HG02623 (cell line): ENCODE results near the gene RASGRF1.
"Not testable (repeated sequence)": the region's sequence is repeated elsewhere in the genome, so short reads cannot be mapped to it uniquely, and the experiment has no call there.

Source experiments
- ATAC-seq: cut with Tn5 transposase; IDR thresholded peaks from one replicate; pipeline ENCODE4 v1.9.1; 2021; ENCODE audit warnings: moderate library complexity; ENCODE audit not compliant: unreplicated experiment

RASGRF1 gene

DNA sequence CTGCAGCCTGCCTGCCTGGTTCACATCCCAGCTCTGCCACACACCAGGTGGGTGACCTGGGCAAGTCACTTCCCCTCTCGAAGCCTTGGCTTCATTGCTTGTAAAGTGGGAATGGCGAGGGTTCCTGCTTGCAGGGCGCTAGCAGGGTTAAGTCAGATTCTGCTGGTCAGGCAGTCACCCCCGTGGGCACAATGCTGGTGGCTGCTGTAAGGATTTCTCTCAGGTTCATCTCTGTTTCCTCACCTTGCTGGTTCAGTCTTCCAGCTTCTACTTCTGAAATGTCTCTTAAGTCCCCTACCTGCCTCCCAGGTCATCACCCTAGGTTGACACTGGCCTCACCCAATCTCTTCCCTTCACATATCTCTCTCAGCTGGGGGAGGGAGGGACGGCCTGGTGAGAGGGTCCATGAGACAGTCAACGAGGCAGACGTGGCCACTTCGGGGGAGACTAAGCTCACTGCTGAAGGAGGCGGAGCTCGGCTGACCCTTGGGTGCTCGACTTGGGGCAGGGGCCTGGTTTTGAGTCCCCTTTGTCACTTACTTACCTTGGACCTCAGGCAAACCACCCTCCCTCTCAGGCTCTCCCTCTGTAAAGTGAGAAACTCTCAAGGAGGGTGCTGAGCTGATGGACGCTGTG, 157.3 kb downstream of the RASGRF1 start:
- ATAC-seq, result no peak

DNA sequence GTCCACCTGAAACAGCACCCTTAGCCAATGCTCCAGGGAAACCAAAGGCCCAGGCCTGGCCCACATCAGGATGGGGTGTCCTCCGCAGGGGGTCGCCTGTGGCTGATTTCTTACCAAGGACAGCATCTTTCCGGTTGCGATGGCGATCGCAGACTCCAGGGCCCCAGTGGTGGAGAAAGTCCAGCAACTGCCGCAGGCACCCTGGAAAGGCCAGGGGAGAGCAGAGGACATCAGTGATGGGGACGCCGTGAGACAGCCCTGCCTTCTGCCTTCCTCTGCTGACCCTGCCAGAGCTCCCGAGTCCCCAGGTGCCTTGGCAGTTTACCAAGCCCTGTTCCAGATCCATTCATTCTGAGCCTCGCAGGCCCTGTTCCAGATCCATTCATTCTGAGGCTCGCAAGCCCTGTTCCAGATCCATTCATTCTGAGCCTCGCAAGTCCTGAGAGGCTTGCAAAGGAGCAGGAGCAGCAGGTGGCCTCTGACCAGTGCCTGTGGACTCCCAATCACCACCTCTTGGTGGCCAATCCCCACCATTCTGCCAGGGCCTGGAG, 158.2 kb downstream of the RASGRF1 start:
- ATAC-seq, result no peak

DNA sequence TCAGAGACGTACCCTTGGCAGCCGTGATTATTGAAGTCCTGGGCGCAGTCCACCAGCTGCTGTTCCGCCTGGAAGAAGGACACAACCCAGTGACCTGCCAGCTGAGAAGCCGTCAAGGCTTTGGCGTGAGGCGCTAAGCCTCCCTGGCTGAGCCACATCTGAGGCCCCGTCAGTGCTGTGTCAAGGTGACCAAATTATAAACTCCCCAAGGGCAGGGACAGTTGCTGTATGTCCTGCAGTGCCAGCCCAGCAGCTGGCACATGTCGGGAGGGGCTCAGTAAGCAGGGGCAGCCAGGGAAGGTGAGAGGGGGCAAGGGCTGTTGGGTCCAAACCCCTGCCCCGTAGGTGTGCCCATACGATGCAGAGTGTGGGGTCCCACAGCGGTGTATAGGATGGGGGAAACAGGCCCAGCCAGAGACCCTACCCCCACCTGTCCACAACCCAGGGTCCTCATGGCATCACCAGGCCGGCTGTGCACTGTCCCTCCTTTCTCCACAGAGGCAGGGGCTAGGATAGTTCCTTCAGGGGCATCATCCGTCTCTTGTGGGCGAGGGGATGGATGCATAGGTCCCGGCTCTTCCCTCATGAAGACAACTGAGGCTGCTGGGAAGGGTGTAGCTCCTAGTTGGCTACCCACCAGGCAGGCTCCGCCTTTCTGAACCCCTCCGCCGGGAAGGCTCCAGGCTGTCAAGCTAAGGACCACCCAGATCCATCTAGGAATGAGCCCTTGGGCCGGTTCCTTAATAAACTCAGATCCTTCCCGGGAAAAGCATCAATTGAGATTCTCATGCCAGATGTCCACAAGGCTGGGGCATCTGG, 158.9 kb downstream of the RASGRF1 start:
- no peak for ATAC-seq

DNA sequence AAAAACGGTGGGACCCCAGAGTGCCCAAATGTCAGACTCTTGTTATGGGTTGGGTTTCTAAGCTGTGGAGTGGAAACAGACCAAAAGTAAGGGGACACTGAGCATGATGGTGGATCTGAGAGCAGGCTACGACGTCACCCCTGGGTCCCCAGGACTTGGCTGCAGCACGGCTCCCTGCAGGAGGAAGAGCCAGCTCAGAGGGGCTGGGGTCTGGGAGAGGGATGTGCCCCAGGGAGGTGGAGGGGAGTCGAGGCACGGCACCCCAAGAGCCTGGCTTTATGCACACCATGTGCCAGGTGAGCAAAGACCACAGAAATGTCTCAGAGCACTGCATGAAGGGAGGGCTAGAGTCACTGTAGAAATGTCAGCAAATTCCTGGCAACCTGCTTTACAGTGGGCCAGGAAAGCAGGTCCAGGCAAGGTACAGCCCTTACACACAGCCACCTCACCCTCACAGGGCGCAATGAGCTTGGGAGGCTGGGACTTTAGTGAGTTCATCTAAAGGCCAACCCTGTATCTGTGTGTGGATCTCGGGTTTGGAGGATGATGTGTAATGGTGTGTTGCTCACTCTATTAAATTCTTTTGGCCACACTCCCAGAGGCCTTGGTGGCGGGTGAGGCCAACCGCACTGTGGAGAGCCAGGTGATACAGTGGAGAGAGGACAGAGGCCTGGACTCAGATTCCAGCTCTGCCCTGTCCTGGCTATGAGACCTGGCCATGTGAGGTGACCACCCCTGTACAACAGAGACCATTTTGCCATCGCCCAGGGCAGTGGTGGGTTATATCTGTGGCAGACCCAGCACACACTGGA, 159.8 kb downstream of the RASGRF1 start:
- ATAC-seq, result no peak

DNA sequence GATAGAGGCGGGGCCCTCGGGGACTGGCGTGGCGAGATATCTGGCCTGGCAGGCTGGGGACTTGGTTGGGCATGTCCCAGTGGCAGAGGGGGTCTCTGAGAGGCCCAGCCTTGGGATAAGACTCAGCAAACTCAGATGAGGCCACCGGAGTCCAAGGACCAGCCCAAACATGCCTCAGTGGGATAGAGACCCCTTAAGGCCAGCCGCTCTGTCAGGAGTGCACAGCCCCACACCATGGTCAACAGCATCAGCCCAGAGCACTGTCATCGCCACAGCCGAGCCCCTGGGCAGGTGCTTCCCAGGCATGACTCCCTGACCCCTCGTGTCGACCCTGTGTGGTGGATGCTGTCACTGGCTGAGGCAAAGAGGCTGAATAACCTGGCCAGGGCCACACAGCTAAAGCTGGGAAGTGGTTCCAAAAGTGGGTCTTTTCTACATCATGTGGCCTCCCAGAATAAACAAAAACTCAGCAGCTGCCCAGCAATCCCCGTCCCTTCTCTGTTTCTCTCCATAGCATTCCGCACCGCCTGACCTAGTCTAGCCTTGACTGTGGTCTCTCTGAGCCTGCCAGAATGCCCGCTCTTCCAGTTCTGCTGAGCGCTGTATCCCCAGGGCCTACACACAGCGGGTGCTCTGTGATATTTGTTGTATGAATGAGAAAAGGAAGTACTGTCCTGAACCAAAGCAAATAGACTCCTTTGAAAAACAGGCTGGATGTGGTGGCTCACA, 160.9 kb downstream of the RASGRF1 start:
- no peak for ATAC-seq

DNA sequence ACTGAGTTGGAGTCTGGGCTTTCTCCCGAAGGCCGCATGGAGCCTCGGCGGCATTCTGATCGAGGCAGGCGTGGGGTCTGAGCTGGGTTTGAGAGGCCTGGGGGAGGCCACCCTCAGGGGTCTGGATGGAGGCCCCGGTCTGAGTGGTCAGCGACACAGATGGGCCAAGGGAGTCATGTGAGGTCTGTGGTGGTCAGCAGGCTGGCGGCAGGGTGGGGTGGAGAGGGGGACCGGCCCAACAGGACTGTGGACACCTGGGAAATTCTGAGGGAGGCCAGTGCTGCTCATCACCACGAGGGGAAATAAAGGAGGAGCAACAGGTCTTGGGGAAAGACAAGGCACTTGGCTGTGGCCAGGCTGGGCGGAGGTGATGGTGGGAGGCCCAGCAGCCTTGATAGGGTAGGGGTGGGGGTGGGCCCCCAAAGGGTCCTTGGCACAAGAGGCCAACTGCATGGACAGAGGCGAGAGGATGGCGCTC, 161.9 kb downstream of the RASGRF1 start:
- ATAC-seq, result no peak

DNA sequence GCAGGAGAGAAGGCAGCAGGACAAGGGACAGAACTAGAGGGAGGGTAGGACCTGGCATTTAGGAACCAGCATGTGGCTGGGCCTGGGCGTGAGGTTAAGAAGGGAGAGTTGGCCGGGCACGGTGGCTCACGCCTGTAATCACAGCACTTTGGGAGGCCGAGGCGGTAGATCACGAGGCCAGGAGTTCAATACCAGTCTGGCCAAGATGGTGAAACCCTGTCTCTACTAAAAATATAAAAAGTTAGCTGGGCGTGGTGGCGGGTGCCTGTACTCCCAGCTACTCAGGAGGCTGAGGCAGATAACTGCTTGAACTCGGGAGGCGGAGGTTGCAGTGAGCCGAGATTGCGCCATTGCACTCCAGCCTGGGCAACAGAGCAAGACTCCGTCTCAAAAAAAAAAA, 162.4 kb downstream of the RASGRF1 start:
- ATAC-seq, result not testable (repeated sequence)

DNA sequence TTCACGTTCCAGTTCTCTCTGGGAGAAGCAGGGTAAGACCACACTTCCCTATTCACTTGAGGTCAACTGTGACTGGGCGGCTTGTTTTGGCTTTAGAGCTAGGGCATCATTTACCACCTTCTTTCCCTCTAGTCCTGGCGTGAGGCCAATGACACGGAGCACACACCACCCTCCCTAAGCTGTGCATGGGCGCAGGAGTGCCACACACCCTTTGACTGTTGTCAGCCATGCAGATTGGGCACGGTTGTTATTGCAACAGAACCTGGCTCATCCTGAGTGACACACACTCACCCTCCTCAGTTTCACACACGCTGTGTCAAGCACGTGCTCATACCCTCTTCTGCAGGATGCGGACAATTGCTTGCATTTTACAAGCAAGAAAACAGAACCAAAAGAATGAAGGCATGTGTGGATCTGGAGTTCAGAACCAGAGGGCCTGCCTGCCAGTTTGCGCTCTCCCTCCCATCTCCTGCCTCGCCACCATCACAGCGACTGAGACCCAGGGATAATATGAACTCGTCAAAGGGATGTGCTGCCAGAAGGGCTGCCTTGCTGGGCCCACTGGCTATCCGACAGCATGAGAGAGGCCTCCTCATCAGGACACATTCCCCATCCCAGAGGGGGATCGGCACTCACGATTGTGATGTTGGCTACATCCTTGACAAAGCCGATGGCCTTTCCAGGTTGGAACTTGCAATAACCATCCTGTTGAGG, 163.3 kb downstream of the RASGRF1 start:
- ATAC-seq, result no peak

DNA sequence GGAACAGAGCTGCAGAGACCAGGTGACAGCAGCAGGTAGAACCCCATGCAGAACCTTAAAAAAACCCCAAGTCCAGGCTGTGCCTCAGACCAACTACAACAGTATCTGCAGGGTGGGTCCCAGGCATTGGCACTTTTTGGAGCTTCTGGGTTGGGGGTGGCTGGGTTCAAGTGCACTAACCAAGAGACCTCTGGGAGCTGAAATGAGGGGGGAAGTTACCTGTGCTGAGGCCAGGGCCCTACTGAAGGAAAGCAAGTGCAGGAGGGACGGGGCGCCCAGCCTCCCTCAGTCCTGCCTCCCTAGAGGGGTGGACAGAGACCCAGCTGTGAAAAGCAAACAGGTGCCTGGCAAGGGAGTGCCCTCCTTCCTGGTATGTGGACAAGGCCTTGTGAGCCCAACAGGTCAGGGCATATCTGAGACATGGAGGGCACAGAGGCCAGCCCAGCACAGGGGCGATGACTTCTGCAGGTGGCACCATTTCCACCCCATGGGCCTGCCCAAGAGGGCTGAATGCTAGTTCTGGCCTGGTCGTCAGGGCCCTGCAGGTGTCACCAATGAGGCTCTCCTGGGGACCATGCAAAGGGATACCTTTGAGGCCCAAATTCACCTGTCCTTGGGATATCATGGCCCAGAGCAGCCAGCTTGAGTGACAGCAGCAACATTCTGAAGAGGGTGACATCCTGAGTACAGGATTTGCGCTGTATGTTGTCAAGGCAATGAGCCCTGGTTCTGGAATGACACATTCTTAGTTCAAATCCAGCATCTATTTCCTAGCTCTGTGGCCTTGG, 164.4 kb downstream of the RASGRF1 start:
- ATAC-seq, result no peak

DNA sequence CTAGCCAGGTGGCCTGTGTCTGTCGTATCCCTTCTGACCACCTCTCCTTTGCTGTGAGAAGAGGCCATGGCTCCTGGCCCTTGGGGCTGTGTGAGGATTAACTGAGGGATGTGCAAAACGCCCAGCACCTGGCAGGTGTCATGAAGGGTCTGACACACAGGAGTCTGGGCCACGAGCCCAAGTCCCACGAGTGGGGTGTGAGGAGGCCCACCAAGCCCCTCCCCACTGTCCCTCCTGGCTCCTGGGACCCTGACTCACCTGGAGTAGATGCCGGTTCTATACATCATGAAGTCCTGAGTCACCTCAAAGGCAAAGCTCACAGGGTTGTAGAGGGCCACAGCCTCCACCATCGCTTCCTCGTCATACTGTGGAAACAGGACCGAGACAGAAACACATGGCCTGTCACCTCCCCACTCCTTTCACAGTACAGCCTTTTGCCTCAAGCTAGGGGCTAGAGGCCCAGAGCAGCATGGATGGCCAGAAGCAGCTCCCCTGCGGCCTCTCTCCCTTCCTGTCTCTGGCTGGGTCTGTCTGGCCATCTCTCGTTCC, 165.4 kb downstream of the RASGRF1 start:
- no peak for ATAC-seq

DNA sequence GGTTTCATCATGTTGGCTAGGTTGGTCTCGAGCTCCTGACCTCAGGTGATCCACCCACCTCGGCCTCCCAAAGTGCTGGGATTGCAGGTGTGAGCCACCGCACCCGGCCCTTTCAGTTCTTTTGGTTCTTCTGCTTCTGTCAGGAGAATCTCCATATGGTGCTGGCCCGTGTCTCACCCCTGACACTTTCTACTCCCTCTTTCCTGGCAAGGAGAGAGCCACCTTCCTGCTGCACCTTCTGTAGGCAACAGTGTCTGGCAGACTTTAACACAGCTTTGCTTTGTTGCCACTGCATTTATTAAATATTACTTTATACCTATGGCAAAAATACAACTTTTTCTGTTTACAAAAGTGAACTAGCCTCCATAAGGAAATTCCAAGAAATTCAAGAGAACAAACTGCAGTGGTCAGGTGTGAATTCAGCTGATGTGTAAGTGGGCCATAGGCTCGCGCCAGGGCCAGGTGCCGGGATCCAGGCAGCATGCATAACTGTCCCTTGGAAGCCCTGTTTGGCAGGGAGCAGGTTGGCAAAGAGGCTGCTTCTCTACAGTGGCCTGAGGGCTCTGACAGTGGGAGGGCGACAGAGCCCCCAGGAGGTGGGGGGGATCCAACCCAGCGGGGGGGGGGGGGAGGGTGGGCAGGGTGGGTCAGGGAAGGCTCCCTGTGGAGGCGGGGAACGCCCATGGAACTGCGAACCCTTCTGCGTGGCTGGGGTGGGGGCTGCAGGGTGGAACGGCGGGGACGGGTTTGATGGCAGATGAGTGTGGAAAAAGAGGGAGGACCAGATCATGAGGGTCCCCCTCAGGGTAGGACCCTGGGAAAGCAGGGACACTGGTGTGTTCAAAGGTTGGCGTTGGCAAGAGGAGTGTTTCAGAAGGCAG, 166.9 kb downstream of the RASGRF1 start:
- ATAC-seq, result no peak

DNA sequence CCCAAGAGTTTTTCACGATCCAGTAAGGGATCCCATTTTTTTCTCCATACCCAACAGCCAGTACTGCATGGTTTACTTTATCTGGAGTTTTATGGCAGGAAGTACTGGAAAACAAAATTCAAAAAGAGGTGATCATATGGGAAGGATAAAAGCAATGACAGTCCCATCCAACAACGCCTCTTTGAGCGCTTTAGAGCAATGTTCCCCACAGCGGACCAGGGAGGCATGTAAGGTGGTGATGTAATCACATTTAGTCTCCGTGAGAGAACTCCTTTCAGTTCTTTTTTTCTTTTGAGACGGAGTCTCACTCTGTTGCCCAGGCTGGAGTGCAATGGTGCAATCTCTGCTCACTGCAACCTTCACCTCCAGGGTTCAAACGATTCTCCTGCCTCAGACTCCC, 167.6 kb downstream of the RASGRF1 start:
- no peak for ATAC-seq

DNA sequence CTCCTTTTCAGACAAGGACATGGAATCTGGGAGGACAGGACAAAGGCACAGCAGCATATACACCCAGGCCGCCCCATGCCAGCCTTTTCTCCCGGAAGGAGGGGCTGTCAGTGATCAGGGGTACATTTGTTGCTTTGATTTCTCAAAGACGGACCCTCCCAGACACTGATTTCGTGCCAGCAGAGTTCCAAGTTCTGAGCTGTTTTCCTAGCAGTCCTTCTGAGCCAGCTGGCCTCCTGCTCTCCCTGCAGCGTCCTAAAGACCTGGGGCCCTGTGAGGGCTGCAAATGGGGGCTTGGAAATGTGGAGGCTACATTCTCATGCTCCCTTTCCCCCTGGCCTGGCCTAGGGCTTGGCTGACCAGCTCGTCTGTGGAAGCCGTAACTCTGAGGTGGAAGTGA, 168.1 kb downstream of the RASGRF1 start:
- ATAC-seq, result no peak

DNA sequence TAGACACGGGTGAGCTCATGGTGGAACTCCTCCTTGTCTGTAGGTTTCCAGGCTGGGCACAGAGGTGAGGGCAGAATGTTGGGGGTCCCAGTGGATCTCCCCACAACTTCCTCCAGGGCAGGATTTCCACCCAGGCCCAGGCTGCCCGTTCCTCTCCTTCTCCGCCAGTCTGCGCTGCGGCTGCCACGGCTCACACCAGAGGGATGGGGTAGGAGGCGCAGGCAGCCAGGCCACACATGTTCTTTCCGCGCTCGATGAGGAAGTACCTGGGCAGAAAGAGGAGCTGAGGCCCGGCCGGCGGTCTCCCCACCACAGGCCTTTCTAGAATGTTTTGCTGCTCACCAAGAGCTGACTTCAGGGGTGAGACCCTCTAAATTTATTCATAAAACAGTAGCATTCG, 168.6 kb downstream of the RASGRF1 start:
- no peak for ATAC-seq

DNA sequence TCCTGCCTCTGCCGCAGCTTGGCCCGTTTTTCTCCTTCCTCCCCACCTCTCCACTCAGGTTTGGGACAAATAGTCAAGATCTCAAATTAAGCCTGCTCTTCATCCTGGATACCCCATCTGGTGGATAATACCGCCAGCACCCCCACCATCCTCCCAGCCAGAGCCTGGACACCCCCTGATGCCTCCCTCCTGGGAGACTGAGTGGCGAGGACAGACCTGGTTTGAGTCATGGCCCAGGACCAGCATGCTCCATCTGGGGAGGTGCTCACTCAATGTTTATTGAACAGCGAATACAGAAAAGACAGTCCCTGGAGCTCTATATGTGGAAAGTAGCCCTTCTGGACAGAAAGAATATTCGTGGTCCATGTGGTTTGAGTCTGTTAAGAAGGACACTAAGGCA, 169.1 kb downstream of the RASGRF1 start:
- ATAC-seq, result no peak

DNA sequence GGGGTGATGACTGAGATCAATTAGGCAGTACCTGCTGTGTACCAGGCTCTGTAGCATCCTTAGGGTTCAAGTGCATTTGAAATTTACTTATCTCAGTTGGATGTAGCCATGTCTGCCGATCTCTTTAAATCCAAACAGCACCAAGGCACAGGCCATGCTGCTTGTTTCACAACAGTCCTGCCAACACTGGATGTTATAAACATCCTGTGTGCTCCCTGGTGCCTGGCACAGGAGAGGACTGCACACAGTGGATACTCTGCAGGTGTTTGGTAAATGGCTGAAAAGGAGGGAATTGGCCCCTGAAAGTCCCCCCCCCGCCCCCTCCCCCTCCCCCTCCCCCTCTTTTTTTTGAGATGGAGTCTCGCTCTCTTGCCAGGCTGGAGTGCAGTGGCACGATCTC, 172.7 kb downstream of the RASGRF1 start:
- ATAC-seq, result no peak

DNA sequence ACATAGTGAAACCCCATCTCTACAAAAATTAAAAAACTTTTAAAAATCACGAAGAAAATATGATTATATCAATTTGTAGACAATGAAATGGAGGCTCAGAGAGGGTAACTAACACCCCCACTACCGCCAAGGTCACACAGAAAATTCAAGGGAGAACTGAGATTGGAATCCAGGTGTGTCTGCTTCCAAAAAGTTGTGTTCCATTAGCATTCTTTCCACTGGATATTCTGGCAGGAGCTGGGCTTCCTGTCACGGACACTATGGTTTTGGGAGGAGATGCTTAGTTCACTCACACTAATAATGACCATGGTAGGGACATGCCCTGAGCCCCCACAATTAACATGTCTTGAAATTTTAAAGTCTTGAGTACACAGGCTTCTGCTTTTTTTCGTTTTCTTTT, 174.5 kb downstream of the RASGRF1 start:
- ATAC-seq, result no peak
